K562 (cell line): ENCODE measurements around the gene RIPOR1. TPM values are rescaled to one million over a fixed set of nuclear protein-coding genes. Genes with fewer than 3 reads are reported as not detected.
A peak's percentile ranks its signal among the peaks of the same experiment; 100 is the strongest.

Source experiments
- ATF7 ChIP-seq: fragments of 450-650 bp; IDR thresholded peaks from 2 replicates; pipeline ENCODE4 v1.7.1; 2014; ENCODE audit warnings: mild to moderate bottlenecking, moderate library complexity
- CBX1 ChIP-seq: sonication (generic); IDR thresholded peaks from 2 replicates; pipeline ENCODE4 v1.6.1; 2016; ENCODE audit warnings: antibody characterized with exemption, low read depth, mild to moderate bottlenecking
- CHD1 ChIP-seq: fragments of 200-600 bp; sonication (generic); IDR thresholded peaks from one replicate; pipeline ENCODE4 v1.6.1; 2012; ENCODE audit warnings: mild to moderate bottlenecking, moderate library complexity, low read length, inconsistent platforms
- CHD4 ChIP-seq: fragments of 200-600 bp; sonication (generic); IDR thresholded peaks from 3 replicates; pipeline ENCODE4 v1.6.1; 2012; ENCODE audit warnings: low read depth, mild to moderate bottlenecking, mixed read lengths, low read length, inconsistent platforms; ENCODE audit not compliant: insufficient read depth, insufficient replicate concordance, poor library complexity, severe bottlenecking
- CXXC5 ChIP-seq: fragments of 250-450 bp; sonication (Bioruptor Pico); IDR thresholded peaks from 2 replicates; pipeline ENCODE4 v1.8.0; 2022; ENCODE audit warnings: inconsistent platforms, mild to moderate bottlenecking, moderate library complexity
- E2F6 ChIP-seq, 2 experiments: IDR thresholded peaks; 2 replicates each; pipeline ENCODE4 v1.6.1; 2011; ENCODE audit warnings: borderline replicate concordance in 1 of 2, control low read depth in 1 of 2, low read depth in 1 of 2, low read length in 1 of 2, mild to moderate bottlenecking in 1 of 2, mixed read lengths in 1 of 2, moderate library complexity in 1 of 2; ENCODE audit not compliant: insufficient read depth in 1 of 2, insufficient read length in 1 of 2, poor library complexity in 1 of 2, severe bottlenecking in 1 of 2; ENCODE audit errors: extremely low read depth in 1 of 2
- ERF ChIP-seq: fragments of 450-650 bp; formaldehyde crosslinking; IDR thresholded peaks from 2 replicates; pipeline ENCODE4 v1.4.0; 2020; ENCODE audit warnings: mild to moderate bottlenecking, mixed read lengths
- KDM4B ChIP-seq, 2 experiments: fragments of 450-650 bp in 1 of 2; sonication (generic) in 1 of 2; IDR thresholded peaks; 2 replicates each; pipeline ENCODE4 v1.6.1; 2016 to 2017; ENCODE audit warnings: borderline replicate concordance in 2 of 2, antibody characterized with exemption in 1 of 2, low read depth in 1 of 2, mild to moderate bottlenecking in 1 of 2
- RBFOX2 ChIP-seq: fragments of 200-400 bp; formaldehyde crosslinking; IDR thresholded peaks from 2 replicates; pipeline ENCODE4 v1.6.1; 2017; ENCODE audit warnings: low read depth, mild to moderate bottlenecking, low read length, moderate library complexity
- RFX7 ChIP-seq: fragments of 250-450 bp; sonication (Bioruptor Pico); IDR thresholded peaks from 2 replicates; pipeline ENCODE4 v1.5.1; 2021; ENCODE audit warnings: mild to moderate bottlenecking
- SIN3B ChIP-seq: fragments of 450-650 bp; IDR thresholded peaks from 2 replicates; pipeline ENCODE4 v1.6.1; 2017; ENCODE audit warnings: low read depth, mild to moderate bottlenecking, moderate library complexity
- SMAD4 ChIP-seq: fragments of 250-450 bp; sonication (Bioruptor Pico); conservative IDR thresholded peaks from 2 replicates; pipeline ENCODE4 v1.8.0; 2021; ENCODE audit warnings: inconsistent platforms, mild to moderate bottlenecking, moderate library complexity
- SP1 ChIP-seq: sonication (generic); formaldehyde crosslinking; IDR thresholded peaks from 2 replicates; pipeline ENCODE4 v1.8.1; 2022; ENCODE audit warnings: mild to moderate bottlenecking, missing genetic modification reagents
- TAF1 ChIP-seq: IDR thresholded peaks from 2 replicates; pipeline ENCODE4 v1.6.1; 2011; ENCODE audit warnings: mild to moderate bottlenecking, low read length, moderate library complexity; ENCODE audit not compliant: insufficient read depth, control insufficient read depth, severe bottlenecking; ENCODE audit errors: extremely low read depth
- TBL1XR1 ChIP-seq, 2 experiments: IDR thresholded peaks; 2 replicates each; pipeline ENCODE4 v1.6.1; 2012; ENCODE audit warnings: improper control_type of control experiment in 2 of 2, low read length in 2 of 2, mild to moderate bottlenecking in 1 of 2
- TBP ChIP-seq: optimal IDR thresholded peaks from 2 replicates; pipeline ENCODE3; 2011; ENCODE audit warnings: low read depth, low read length, improper control_type of control experiment
- TFAP4 ChIP-seq: sonication (generic); formaldehyde crosslinking; IDR thresholded peaks from 2 replicates; pipeline ENCODE4 v1.8.0; 2022; ENCODE audit warnings: missing genetic modification reagents, mild to moderate bottlenecking, moderate library complexity, borderline replicate concordance
- U2AF2 ChIP-seq: fragments of 200-400 bp; formaldehyde crosslinking; optimal IDR thresholded peaks from 2 replicates; pipeline ENCODE3; 2017; ENCODE audit warnings: low read depth, mild to moderate bottlenecking, low read length
- UBTF ChIP-seq, 2 experiments: IDR thresholded peaks; 2 replicates each; pipeline ENCODE4 v1.6.1; 2012; ENCODE audit warnings: improper control_type of control experiment in 2 of 2, low read depth in 2 of 2, low read length in 2 of 2, borderline replicate concordance in 1 of 2
- ZNF212 ChIP-seq: fragments of 450-650 bp; formaldehyde crosslinking; IDR thresholded peaks from 2 replicates; pipeline ENCODE4 v1.4.0; 2020; ENCODE audit warnings: mild to moderate bottlenecking
- ZNF224 ChIP-seq: sonication (generic); formaldehyde crosslinking; IDR thresholded peaks from 2 replicates; pipeline ENCODE4 v1.8.0; 2022; ENCODE audit warnings: mild to moderate bottlenecking, missing genetic modification reagents
- ZNF274 ChIP-seq: IDR thresholded peaks from 2 replicates; pipeline ENCODE4 v1.6.1; 2011; ENCODE audit warnings: low read depth, mild to moderate bottlenecking, low read length, moderate library complexity, borderline replicate concordance
- ZNF316 ChIP-seq: fragments of 450-650 bp; IDR thresholded peaks from 2 replicates; pipeline ENCODE4 v1.6.1; 2016
- polyA plus RNA-seq, 8 experiments: library from polyadenylated mRNA; depleted of rRNA in 4 of 8; stranded (reverse) in 5 of 8; unstranded in 3 of 8; fragments of >200 nt; fragmentation: Nextera tagmentation in 2 of 8; fragmentation: Illumina TruSeq in 1 of 8; extraction: Ambion mirVana in 2 of 8; extraction: Trizol in 1 of 8; gene quantifications; 2 replicates each; pipeline versions ENCODE4 v1.2.1 to v1.2.3, GENCODE V29; 2011 to 2014; ENCODE audit warnings: inconsistent platforms in 1 of 8, missing spikeins in 1 of 8
- total RNA-seq, 7 experiments: library from RNA; depleted of rRNA in 6 of 7; stranded (reverse); fragments of >200 nt in 6 of 7; fragmentation: Illumina TruSeq in 2 of 7; extraction: Trizol in 2 of 7; gene quantifications; 2 replicates each; pipeline versions ENCODE4 v1.2.1 to v1.2.3, GENCODE V29; 2011 to 2021; ENCODE audit warnings: low replicate concordance in 1 of 7

Gene RIPOR1
- total and polyA plus RNA-seq, 9 of the 15 experiments (the other 6 are each of a cell fraction or from before 2014, with no cell fraction given): 0.36 to 31.1 (median 3.0) TPM

GRCh38 chr16:67528870-67529581, 397 bp downstream of the RIPOR1 start (continued):
- TF ChIP-seq TFAP4 (CRISPR knock-in tag) (peak; percentile 4; the same call in 1 of the 2 replicates), ZNF316 (no peak), CBX1 (0 out of 2 replicates have a peak, but pooled peaks have one; percentile 1), ERF (CRISPR knock-in tag) (0 out of 2 replicates have a peak, but pooled peaks have one; percentile 33), SIN3B (peak; percentile 13; the same call in 1 of the 2 replicates), SP1 (CRISPR knock-in tag) (no peak), ZNF274 (no peak), TBP (peak; percentile 10), KDM4B (IDR thresholded peaks at IDR 0.05; ENCODE audit: borderline replicate concordance in 2 of 2, low read depth in 1 of 2) (0 out of 4 replicates have a peak, but pooled peaks of 1 of the 2 experiments have one; percentile 7), SMAD4 (CRISPR knock-in tag) (peak; percentile 67), ZNF212 (CRISPR knock-in tag) (peak; percentile 21; the same call in 1 of the 2 replicates), E2F6 (IDR thresholded peaks at IDR 0.05; ENCODE audit: borderline replicate concordance in 1 of 2, extremely low read depth in 1 of 2, insufficient read depth in 1 of 2, insufficient read length in 1 of 2, low read depth in 1 of 2, low read length in 1 of 2, poor library complexity in 1 of 2, severe bottlenecking in 1 of 2) (peak; percentile 56 to 66), ZNF224 (CRISPR knock-in tag) (no peak), TBL1XR1 (IDR thresholded peaks at IDR 0.05; ENCODE audit: low read length in 2 of 2) (0 out of 4 replicates have a peak, but pooled peaks of 1 of the 2 experiments have one; percentile 13), RFX7 (CRISPR knock-in tag) (no peak), TAF1 (peak; percentile 2), CHD4 (no peak), U2AF2 (no peak), ATF7 (0 out of 2 replicates have a peak, but pooled peaks have one; percentile 21), CHD1 (peak; percentile 63), UBTF (IDR thresholded peaks at IDR 0.05; ENCODE audit: borderline replicate concordance in 1 of 2, low read depth in 2 of 2, low read length in 2 of 2) (peak; percentile 11 to 41; a peak in 1 of 4 replicates), CXXC5 (CRISPR knock-in tag) (peak; percentile 78), RBFOX2 (peak; percentile 69)
